Measurements from ENCODE around the gene LRRC4C. TPM values are rescaled to one million over a fixed set of nuclear protein-coding genes. Genes with fewer than 3 reads are reported as not detected.

LRRC4C gene
- total RNA-seq, 1 experiment from 2014 or later: 0.13 TPM

GRCh38 chr11:41284354-41284753 lies 175.1 kb downstream of the LRRC4C start:
- no peak overlapping the region for H3K14ac ChIP-seq (ENCODE audit: insufficient read depth, low read length)
- no peak overlapping the region for H2BK5ac ChIP-seq (ENCODE audit: insufficient read length, low read length)
- no peak overlapping the region for H3K23ac ChIP-seq (ENCODE audit: insufficient read length, low read depth, low read length)
- Mint-ChIP-seq H3K4me3 (no peak overlapping the region), H3K9me3 (no peaks in the 10 kb centered on the region), H3K27me3 (ENCODE audit: low read depth) (no peaks in the 10 kb centered on the region), H3K36me3 (ENCODE audit: insufficient read depth in 1 of 3, low read depth in 3 of 3) (no peaks in the 10 kb centered on the region), H3K27ac (peak overlapping the region in 1 of 3 experiments; percentile 2; a peak in 1 of 7 replicates), H3K4me1 (peaks cover 4 to 15% of the 10 kb centered on the region in 2 experiments; a peak in 3 of 4 replicates)
- no peak overlapping the region for H4K8ac ChIP-seq (replicated peaks; ENCODE audit: insufficient read length, low read depth, low read length)
- no peaks in the 10 kb centered on the region for H3K79me2 ChIP-seq (ENCODE audit: insufficient read depth, low read length)
- H3K27ac ChIP-seq (ENCODE audit: insufficient read length, low read depth, low read length): no peak overlapping the region
- H3K18ac ChIP-seq (ENCODE audit: insufficient read length, low read depth, low read length): no peak overlapping the region
- no peaks in the 10 kb centered on the region for H3K27me3 ChIP-seq (ENCODE audit: insufficient read depth, low read length)
- H3K4ac ChIP-seq (ENCODE audit: low read depth, low read length): no peak overlapping the region
- H3K23me2 ChIP-seq (ENCODE audit: insufficient read length, low read depth, low read length, poor library complexity, severe bottlenecking): no peaks in the 10 kb centered on the region
- WGBS (ENCODE audit: extremely low coverage, insufficient read length, low lambda C conversion rate): no CpG with 5 or more reads among the region's 3 CpGs
- no peak overlapping the region for H2BK12ac ChIP-seq (ENCODE audit: insufficient read length, low read depth, low read length)
- no peak overlapping the region for H2AFZ ChIP-seq (ENCODE audit: low read length)
- DNase-seq: no peak
- H3K9ac ChIP-seq (ENCODE audit: extremely low read depth, insufficient read length, low read length): no peak overlapping the region
- H3K56ac ChIP-seq (ENCODE audit: insufficient read length, low read depth, low read length): no peak overlapping the region
- no peak overlapping the region for H2BK15ac ChIP-seq (ENCODE audit: low read depth, low read length)
- no peak overlapping the region for H2BK120ac ChIP-seq (ENCODE audit: low read depth, low read length, poor library complexity, severe bottlenecking)
- no peak overlapping the region for H2AK5ac ChIP-seq (ENCODE audit: insufficient read length, low read length)
- H4K20me1 ChIP-seq (ENCODE audit: control insufficient read depth, insufficient read depth, insufficient read length): no peaks in the 10 kb centered on the region
- no peaks in the 10 kb centered on the region for H3K9me3 ChIP-seq (ENCODE audit: control insufficient read depth, low read depth, low read length)
- TF ChIP-seq, protein P1, sequence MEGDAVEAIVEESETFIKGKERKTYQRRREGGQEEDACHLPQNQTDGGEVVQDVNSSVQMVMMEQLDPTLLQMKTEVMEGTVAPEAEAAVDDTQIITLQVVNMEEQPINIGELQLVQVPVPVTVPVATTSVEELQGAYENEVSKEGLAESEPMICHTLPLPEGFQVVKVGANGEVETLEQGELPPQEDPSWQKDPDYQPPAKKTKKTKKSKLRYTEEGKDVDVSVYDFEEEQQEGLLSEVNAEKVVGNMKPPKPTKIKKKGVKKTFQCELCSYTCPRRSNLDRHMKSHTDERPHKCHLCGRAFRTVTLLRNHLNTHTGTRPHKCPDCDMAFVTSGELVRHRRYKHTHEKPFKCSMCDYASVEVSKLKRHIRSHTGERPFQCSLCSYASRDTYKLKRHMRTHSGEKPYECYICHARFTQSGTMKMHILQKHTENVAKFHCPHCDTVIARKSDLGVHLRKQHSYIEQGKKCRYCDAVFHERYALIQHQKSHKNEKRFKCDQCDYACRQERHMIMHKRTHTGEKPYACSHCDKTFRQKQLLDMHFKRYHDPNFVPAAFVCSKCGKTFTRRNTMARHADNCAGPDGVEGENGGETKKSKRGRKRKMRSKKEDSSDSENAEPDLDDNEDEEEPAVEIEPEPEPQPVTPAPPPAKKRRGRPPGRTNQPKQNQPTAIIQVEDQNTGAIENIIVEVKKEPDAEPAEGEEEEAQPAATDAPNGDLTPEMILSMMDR (conservative IDR thresholded peaks at IDR 0.05): no peak
- H3T11ph ChIP-seq (ENCODE audit: low read length): no peak overlapping the region
- no peak overlapping the region for H4K5ac ChIP-seq (ENCODE audit: insufficient read length, low read depth, low read length)
- no peaks in the 10 kb centered on the region for H3K79me1 ChIP-seq (ENCODE audit: insufficient read depth, low read depth, low read length, poor library complexity, severe bottlenecking)
- H3K4me2 ChIP-seq (ENCODE audit: insufficient read depth, insufficient read length, low read length): no peak overlapping the region
- H3K4me1 ChIP-seq (ENCODE audit: insufficient read depth, low read length): no peaks in the 10 kb centered on the region
- no peak overlapping the region for H4K91ac ChIP-seq (ENCODE audit: insufficient read length, low read depth, low read length)
- no peak overlapping the region for H2BK20ac ChIP-seq (ENCODE audit: low read depth, low read length, poor library complexity, severe bottlenecking)

All from H9 (cell line).